LoVo (cell line): ENCODE data around the gene TMEM63A.
"Not testable (repeated sequence)": the region's sequence is repeated elsewhere in the genome, so short reads cannot be mapped to it uniquely, and the experiment has no call there.

Experiments
- DNase-seq: peaks from one replicate; pipeline ENCODE4 v3.0.0-alpha.2; 2016; ENCODE audit warnings: low spot score

Gene TMEM63A

DNA sequence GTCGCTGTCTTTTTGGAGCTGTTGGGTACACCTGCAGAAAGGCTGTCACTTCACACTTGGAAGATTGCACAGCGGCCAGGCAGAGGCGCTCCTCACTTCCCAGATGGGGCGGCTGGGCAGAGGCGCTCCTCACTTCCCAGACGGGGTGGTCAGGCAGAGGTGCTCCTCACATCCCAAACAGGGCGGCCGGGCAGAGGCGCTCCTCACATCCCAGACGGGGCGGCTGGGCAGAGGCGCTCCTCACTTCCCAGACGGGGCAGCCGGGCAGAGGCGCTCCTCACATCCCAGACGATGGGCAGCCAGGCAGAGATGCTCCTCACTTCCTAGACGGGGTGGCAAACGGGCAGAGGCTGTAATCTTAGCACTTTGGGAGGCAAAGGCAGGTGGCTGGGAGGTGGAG is 86.1 kb downstream of the TMEM63A start:
- not testable (repeated sequence) for DNase-seq
